Smooth muscle cell (in vitro differentiated cells): ENCODE measurements around the gene ENC1. TPM values are rescaled to one million over a fixed set of nuclear protein-coding genes. Genes with fewer than 3 reads are reported as not detected.

ENCODE experiments used
- DNase-seq: peaks from one replicate; lab custom pipeline; 2025; ENCODE audit not compliant: unreplicated experiment; lab: John Stamatoyannopoulos, UW
- H2AFZ ChIP-seq: fragments of 200-600 bp; sonication (generic); 2 replicates; pipeline ENCODE4 v1.6.0; 2016; ENCODE audit warnings: antibody characterized with exemption, low read depth, mild to moderate bottlenecking
- H3F3A ChIP-seq: fragments of 200-600 bp; sonication (generic); 2 replicates; pipeline ENCODE4 v1.6.0; 2017; ENCODE audit warnings: antibody characterized with exemption, low read depth
- H3K27ac ChIP-seq: fragments of 200-600 bp; sonication (generic); 2 replicates; pipeline ENCODE4 v1.5.1; 2016; ENCODE audit warnings: low read depth, mild to moderate bottlenecking
- H3K27me3 ChIP-seq: fragments of 200-600 bp; sonication (generic); 2 replicates; pipeline ENCODE4 v1.6.1; 2016; ENCODE audit warnings: low read depth, mild to moderate bottlenecking
- H3K36me3 ChIP-seq: fragments of 200-600 bp; sonication (generic); 2 replicates; pipeline ENCODE4 v1.5.1; 2016; ENCODE audit warnings: low read depth
- H3K4me1 ChIP-seq: fragments of 200-600 bp; sonication (generic); 2 replicates; pipeline ENCODE4 v1.5.1; 2016; ENCODE audit warnings: low read depth
- H3K4me2 ChIP-seq: fragments of 200-600 bp; sonication (generic); 2 replicates; pipeline ENCODE4 v1.6.0; 2016; ENCODE audit warnings: mild to moderate bottlenecking
- H3K4me3 ChIP-seq: fragments of 200-600 bp; sonication (generic); 2 replicates; pipeline ENCODE4 v1.5.1; 2016; ENCODE audit warnings: mild to moderate bottlenecking
- H3K79me2 ChIP-seq: fragments of 200-600 bp; sonication (generic); 2 replicates; pipeline ENCODE4 v1.6.0; 2016; ENCODE audit warnings: low read depth, mild to moderate bottlenecking
- H3K9ac ChIP-seq: fragments of 200-600 bp; sonication (generic); 2 replicates; pipeline ENCODE4 v1.6.0; 2016; ENCODE audit warnings: low read depth
- H3K9me3 ChIP-seq: fragments of 200-600 bp; sonication (generic); replicated peaks from 2 replicates; pipeline ENCODE4 v1.5.1; 2016; ENCODE audit warnings: low read depth
- H4K20me1 ChIP-seq: fragments of 200-600 bp; sonication (generic); 2 replicates; pipeline ENCODE4 v1.6.0; 2016; ENCODE audit warnings: low read depth
- WGBS: methylation state at CpG from one replicate; pipeline ENCODE4 v1.1.7; 2016; ENCODE audit warnings: low lambda C conversion rate; 5-methylcytosine and 5-hydroxymethylcytosine counted together
- polyA plus RNA-seq: library from polyadenylated mRNA; unstranded; fragments of >200 nt; fragmentation: Nextera tagmentation; extraction: Ambion mirVana; gene quantifications from 2 replicates; pipeline ENCODE4 v1.2.1, GENCODE V29; 2016
- total RNA-seq: library from RNA; depleted of rRNA; stranded (reverse); fragments of >200 nt; gene quantifications from 2 replicates; pipeline ENCODE4 v1.2.3, GENCODE V29; 2014
- TF ChIP-seq, protein P1 (sequence below): fragments of 200-600 bp; sonication (generic); IDR thresholded peaks from 2 replicates; pipeline ENCODE4 v1.5.1; 2017; ENCODE audit warnings: borderline replicate concordance, mild to moderate bottlenecking, antibody characterized with exemption; ENCODE audit not compliant: insufficient read depth, poor library complexity, severe bottlenecking

ENC1 gene
- total and polyA plus RNA-seq, 2 experiments from 2014 or later = 17.4 to 110 TPM

- H3K9ac ChIP-seq = peak overlapping the region; percentile 26
- H2AFZ ChIP-seq = no peak overlapping the region
- no peak overlapping the region for H3K4me3 ChIP-seq
- no peaks in the 10 kb centered on the region for H3K27me3 ChIP-seq
- no peaks in the 10 kb centered on the region for H3K9me3 ChIP-seq
- DNase-seq = no peak
- 51% methylated on average over 11 of the region's 11 CpGs for WGBS
- H3K4me2 ChIP-seq = peak overlapping the region; percentile 36
- peaks cover 67% of the 10 kb centered on the region for H3F3A ChIP-seq
- peaks cover 39% of the 10 kb centered on the region for H3K79me2 ChIP-seq
- H3K27ac ChIP-seq = peak overlapping the region; percentile 83
- TF ChIP-seq, protein P1, sequence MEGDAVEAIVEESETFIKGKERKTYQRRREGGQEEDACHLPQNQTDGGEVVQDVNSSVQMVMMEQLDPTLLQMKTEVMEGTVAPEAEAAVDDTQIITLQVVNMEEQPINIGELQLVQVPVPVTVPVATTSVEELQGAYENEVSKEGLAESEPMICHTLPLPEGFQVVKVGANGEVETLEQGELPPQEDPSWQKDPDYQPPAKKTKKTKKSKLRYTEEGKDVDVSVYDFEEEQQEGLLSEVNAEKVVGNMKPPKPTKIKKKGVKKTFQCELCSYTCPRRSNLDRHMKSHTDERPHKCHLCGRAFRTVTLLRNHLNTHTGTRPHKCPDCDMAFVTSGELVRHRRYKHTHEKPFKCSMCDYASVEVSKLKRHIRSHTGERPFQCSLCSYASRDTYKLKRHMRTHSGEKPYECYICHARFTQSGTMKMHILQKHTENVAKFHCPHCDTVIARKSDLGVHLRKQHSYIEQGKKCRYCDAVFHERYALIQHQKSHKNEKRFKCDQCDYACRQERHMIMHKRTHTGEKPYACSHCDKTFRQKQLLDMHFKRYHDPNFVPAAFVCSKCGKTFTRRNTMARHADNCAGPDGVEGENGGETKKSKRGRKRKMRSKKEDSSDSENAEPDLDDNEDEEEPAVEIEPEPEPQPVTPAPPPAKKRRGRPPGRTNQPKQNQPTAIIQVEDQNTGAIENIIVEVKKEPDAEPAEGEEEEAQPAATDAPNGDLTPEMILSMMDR = no peak
- peaks cover 58% of the 10 kb centered on the region for H3K4me1 ChIP-seq
- peaks cover 83% of the 10 kb centered on the region for H4K20me1 ChIP-seq
- no peaks in the 10 kb centered on the region for H3K36me3 ChIP-seq
Observed at GRCh38 chr5:74631081-74631953, 9.2 kb downstream of the ENC1 start.

- no peaks in the 10 kb centered on the region for H3K27me3 ChIP-seq
- H3K9me3 ChIP-seq = no peaks in the 10 kb centered on the region
- peaks cover 76% of the 10 kb centered on the region for H4K20me1 ChIP-seq
- TF ChIP-seq, protein P1 = no peak
- H3K9ac ChIP-seq = no peak overlapping the region
- no peak overlapping the region for H3K4me3 ChIP-seq
- peaks cover 58% of the 10 kb centered on the region for H3K4me1 ChIP-seq
- WGBS = 72% methylated on average over 7 of the region's 7 CpGs
- no peak for DNase-seq
- H3F3A ChIP-seq = peaks cover 72% of the 10 kb centered on the region
- H3K36me3 ChIP-seq = no peaks in the 10 kb centered on the region
- no peak overlapping the region for H3K4me2 ChIP-seq
- no peak overlapping the region for H2AFZ ChIP-seq
- peak overlapping the region; percentile 83 for H3K27ac ChIP-seq
- H3K79me2 ChIP-seq = peaks cover 31% of the 10 kb centered on the region
Observed at GRCh38 chr5:74630453-74631066, 10.0 kb downstream of the ENC1 start.

DNA sequence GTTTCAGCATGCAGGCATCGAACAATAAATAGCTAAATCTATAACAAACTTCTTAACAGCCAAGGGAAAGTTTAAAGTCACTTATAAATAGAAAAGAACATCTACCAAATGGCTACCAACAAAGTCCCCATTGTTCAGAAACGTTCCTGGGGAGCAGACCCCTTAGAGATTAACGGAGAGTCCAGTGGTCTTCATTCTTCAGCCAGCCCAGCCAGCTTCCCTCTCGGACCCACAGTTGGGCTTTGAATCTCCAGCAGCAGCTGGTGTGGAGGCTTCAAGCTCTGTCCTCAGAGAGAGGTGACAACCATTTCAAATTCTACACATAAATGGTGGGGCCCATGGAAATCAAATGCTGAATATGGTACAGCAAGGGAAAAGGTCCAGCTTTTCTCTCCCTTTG is 11.2 kb downstream of the ENC1 start:
- TF ChIP-seq, protein P1 = no peak
- WGBS = 64% methylated on average over 4 of the region's 4 CpGs
- Histone ChIP-seq H3K4me2 (no peak overlapping the region), H3K9me3 (no peaks in the 10 kb centered on the region), H3K27me3 (no peaks in the 10 kb centered on the region), H3K4me3 (no peak overlapping the region), H2AFZ (no peak overlapping the region), H3F3A (peaks cover 74% of the 10 kb centered on the region), H4K20me1 (peaks cover 63% of the 10 kb centered on the region), H3K79me2 (peaks cover 19% of the 10 kb centered on the region), H3K9ac (no peak overlapping the region), H3K27ac (peak overlapping the region; percentile 5), H3K4me1 (peaks cover 58% of the 10 kb centered on the region), H3K36me3 (no peaks in the 10 kb centered on the region)
- no peak for DNase-seq
